Peyer's patch (tissue), 4 donors: ENCODE data around the gene SMIM38.

Experiments
- POLR2A ChIP-seq, 2 donors: fragments of 450-650 bp; IDR thresholded peaks; one replicate each; pipeline ENCODE4 v1.5.1; 2017; ENCODE audit warnings: antibody characterized with exemption in 2 of 2, mild to moderate bottlenecking in 2 of 2, moderate library complexity in 2 of 2
- TF ChIP-seq, protein P1 (sequence below), 6 experiments: fragments of 450-650 bp in 4 of 6; fragments of 200-600 bp in 2 of 6; sonication (generic) in 1 of 6; IDR thresholded peaks; one replicate each; pipeline ENCODE4 v1.5.1; 2017 to 2019; ENCODE audit warnings: antibody characterized with exemption in 6 of 6, mild to moderate bottlenecking in 3 of 6, moderate library complexity in 1 of 6

DNA sequence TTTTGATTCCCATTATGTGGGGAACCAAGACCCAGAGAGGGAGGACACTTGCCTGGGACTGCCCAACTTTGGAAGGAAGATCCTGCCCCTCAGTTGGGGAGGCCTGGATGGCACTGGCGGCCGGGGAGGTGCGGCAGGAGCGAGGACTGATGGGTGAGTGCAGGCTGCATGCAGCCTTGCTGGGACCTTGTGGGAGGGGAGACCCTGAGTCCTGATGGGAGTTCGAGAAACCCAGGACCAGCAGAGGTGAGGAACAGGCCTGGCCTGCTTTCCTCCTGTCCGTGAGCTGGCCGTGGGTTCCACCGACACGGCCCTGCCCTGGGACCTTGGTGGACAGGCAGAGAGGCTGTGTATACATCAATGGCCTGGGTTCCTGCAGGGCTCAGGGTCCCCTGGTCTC, 19.3 kb upstream of the SMIM38 start:
- TF ChIP-seq, protein P1, sequence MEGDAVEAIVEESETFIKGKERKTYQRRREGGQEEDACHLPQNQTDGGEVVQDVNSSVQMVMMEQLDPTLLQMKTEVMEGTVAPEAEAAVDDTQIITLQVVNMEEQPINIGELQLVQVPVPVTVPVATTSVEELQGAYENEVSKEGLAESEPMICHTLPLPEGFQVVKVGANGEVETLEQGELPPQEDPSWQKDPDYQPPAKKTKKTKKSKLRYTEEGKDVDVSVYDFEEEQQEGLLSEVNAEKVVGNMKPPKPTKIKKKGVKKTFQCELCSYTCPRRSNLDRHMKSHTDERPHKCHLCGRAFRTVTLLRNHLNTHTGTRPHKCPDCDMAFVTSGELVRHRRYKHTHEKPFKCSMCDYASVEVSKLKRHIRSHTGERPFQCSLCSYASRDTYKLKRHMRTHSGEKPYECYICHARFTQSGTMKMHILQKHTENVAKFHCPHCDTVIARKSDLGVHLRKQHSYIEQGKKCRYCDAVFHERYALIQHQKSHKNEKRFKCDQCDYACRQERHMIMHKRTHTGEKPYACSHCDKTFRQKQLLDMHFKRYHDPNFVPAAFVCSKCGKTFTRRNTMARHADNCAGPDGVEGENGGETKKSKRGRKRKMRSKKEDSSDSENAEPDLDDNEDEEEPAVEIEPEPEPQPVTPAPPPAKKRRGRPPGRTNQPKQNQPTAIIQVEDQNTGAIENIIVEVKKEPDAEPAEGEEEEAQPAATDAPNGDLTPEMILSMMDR (IDR thresholded peaks at IDR 0.05) = no peak
- TF ChIP-seq POLR2A (IDR thresholded peaks at IDR 0.05) = no peak
